Measurements from ENCODE around the gene RBMS3.

- no peak for TF ChIP-seq CTCF (IDR thresholded peaks at IDR 0.05)
- TF ChIP-seq EP300 (IDR thresholded peaks at IDR 0.05), result no peak
- no peak for TF ChIP-seq POLR2A (IDR thresholded peaks at IDR 0.05)
These were observed 338.8 kb downstream of the RBMS3 start for GRCh38 chr3:29619676-29620075.
